ENCODE results near the gene ASB2. TPM values are rescaled to one million over a fixed set of nuclear protein-coding genes. Genes with fewer than 3 reads are reported as not detected.

The ASB2 gene
- total RNA-seq, 1 experiment from 2014 or later: 0.35 TPM

- H4K8ac ChIP-seq (replicated peaks; ENCODE audit: insufficient read length, low read depth, low read length): no peak overlapping the region
- Mint-ChIP-seq H3K4me1 (peaks cover 39 to 45% of the 10 kb centered on the region in 2 experiments), H3K4me3 (no peak overlapping the region), H3K9me3 (no peaks in the 10 kb centered on the region; a peak in 1 of 5 replicates), H3K27ac (no peak overlapping the region), H3K27me3 (ENCODE audit: low read depth) (no peaks in the 10 kb centered on the region; the same call in none of the 2 replicates), H3K36me3 (ENCODE audit: insufficient read depth in 1 of 3, low read depth in 3 of 3) (no peaks in the 10 kb centered on the region)
- H3K27ac ChIP-seq (ENCODE audit: insufficient read length, low read depth, low read length): no peak overlapping the region
- H4K20me1 ChIP-seq (ENCODE audit: control insufficient read depth, insufficient read depth, insufficient read length): no peaks in the 10 kb centered on the region
- no peak overlapping the region for H2BK120ac ChIP-seq (ENCODE audit: low read depth, low read length, poor library complexity, severe bottlenecking)
- no peaks in the 10 kb centered on the region for H3K79me2 ChIP-seq (ENCODE audit: insufficient read depth, low read length)
- no peak overlapping the region for H2BK5ac ChIP-seq (ENCODE audit: insufficient read length, low read length)
- H3K14ac ChIP-seq (ENCODE audit: insufficient read depth, low read length): no peak overlapping the region
- no peak for DNase-seq
- no peak overlapping the region for H3K4ac ChIP-seq (ENCODE audit: low read depth, low read length)
- no peak overlapping the region for H3T11ph ChIP-seq (ENCODE audit: low read length)
- H2BK12ac ChIP-seq (ENCODE audit: insufficient read length, low read depth, low read length): no peak overlapping the region
- no peak overlapping the region for H3K56ac ChIP-seq (ENCODE audit: insufficient read length, low read depth, low read length)
- H3K27me3 ChIP-seq (ENCODE audit: insufficient read depth, low read length): no peaks in the 10 kb centered on the region
- no CpG with 5 or more reads among the region's 19 CpGs for WGBS (ENCODE audit: extremely low coverage, insufficient read length, low lambda C conversion rate)
- H2BK15ac ChIP-seq (ENCODE audit: low read depth, low read length): no peak overlapping the region
- no peak overlapping the region for H3K18ac ChIP-seq (ENCODE audit: insufficient read length, low read depth, low read length)
- H3K23ac ChIP-seq (ENCODE audit: insufficient read length, low read depth, low read length): no peak overlapping the region
- H3K4me1 ChIP-seq (ENCODE audit: insufficient read depth, low read length): no peaks in the 10 kb centered on the region; the same call in 1 of the 2 replicates
- H2BK20ac ChIP-seq (ENCODE audit: low read depth, low read length, poor library complexity, severe bottlenecking): no peak overlapping the region
- no peak overlapping the region for H2AK5ac ChIP-seq (ENCODE audit: insufficient read length, low read length)
- no peak overlapping the region for H4K5ac ChIP-seq (ENCODE audit: insufficient read length, low read depth, low read length)
- no peak overlapping the region for H3K4me2 ChIP-seq (ENCODE audit: insufficient read depth, insufficient read length, low read length)
- no peak overlapping the region for H4K91ac ChIP-seq (ENCODE audit: insufficient read length, low read depth, low read length)
- no peak overlapping the region for H3K9ac ChIP-seq (ENCODE audit: extremely low read depth, insufficient read length, low read length)
- no peaks in the 10 kb centered on the region for H3K9me3 ChIP-seq (ENCODE audit: control insufficient read depth, low read depth, low read length)
- H3K23me2 ChIP-seq (ENCODE audit: insufficient read length, low read depth, low read length, poor library complexity, severe bottlenecking): no peaks in the 10 kb centered on the region
- H3K79me1 ChIP-seq (ENCODE audit: insufficient read depth, low read depth, low read length, poor library complexity, severe bottlenecking): no peaks in the 10 kb centered on the region
- TF ChIP-seq CTCF (conservative IDR thresholded peaks at IDR 0.05): no peak
- no peak overlapping the region for H2AFZ ChIP-seq (ENCODE audit: low read length)
These were observed 21.2 kb downstream of the ASB2 start for GRCh38 chr14:93954900-93955849.
